Effector CD8-positive, alpha-beta T cell (primary cell): ENCODE results near the gene UPK3BL2.
"Not testable (repeated sequence)": the region's sequence is repeated elsewhere in the genome, so short reads cannot be mapped to it uniquely, and the experiment has no call there.

Experiments
- DNase-seq: peaks from one replicate; lab custom pipeline; 2025; lab: John Stamatoyannopoulos, UW

Gene UPK3BL2

DNA sequence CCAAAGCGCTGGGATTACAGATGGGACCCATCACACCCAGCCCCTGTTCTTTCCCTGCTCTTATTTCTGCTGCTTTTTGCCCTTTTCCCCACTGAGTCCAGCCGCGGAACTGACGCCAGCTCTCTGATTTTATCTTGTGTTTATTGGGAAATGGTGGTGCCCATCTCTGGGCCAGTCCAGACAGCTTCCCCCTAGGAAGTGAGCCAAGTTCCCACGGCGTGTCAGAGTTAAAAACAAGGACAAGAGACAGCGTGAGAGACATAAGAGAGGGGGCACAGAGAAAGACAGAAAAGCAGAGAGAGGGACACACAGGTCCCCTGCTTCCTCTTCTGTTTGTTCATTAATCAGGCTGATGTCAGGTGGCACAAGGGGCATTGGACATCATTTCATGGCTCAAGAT lies 11.9 kb downstream of the UPK3BL2 start:
- DNase-seq: not testable (repeated sequence)

GRCh38 chr7:102527822-102528793 lies 15.4 kb downstream of the UPK3BL2 start:
- not testable (repeated sequence) for DNase-seq

GRCh38 chr7:102527182-102527581 lies 16.3 kb downstream of the UPK3BL2 start:
- DNase-seq: not testable (repeated sequence)

- not testable (repeated sequence) for DNase-seq
Measured at GRCh38 chr7:102524803-102525202, 18.7 kb downstream of the UPK3BL2 start.

GRCh38 chr7:102520797-102521196 lies 22.7 kb downstream of the UPK3BL2 start:
- DNase-seq: not testable (repeated sequence)

DNA sequence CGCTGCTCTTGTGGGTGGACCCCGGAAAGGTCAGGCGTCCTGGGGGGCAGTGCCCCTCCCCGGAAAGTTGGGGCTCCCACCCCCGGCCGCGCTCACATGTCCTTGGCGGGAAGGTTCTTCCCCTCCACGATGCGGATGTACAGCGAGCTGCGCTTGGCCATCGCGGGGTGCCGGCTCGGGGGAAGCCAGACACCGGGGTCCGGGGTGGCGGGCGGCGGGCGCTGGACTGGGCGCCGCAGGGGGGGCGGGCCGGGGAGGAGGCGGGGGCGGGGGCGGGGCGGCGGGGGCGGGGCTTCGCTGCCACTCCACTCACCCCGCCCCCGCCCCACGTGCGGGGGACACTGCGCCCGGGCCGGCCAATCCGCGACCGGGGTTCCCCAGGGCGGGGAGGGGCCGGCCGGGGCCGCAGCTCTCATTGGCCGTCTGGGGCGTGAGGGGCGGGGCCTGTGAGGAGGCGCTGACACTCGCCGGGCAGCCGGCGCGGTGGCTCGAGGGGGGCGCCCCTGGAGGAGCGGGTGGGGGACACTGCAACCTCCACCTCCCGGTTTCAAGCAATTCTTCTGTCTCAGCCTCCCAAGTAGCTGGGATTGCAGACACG lies 25.8 kb downstream of the UPK3BL2 start, which contains the start of gene RASA4B:
TSS of gene RASA4B (minus strand) at position 228 of the 598 bp plus-strand sequence. CDS start at position 161, 67 bp downstream.
- DNase-seq: not testable (repeated sequence)

DNA sequence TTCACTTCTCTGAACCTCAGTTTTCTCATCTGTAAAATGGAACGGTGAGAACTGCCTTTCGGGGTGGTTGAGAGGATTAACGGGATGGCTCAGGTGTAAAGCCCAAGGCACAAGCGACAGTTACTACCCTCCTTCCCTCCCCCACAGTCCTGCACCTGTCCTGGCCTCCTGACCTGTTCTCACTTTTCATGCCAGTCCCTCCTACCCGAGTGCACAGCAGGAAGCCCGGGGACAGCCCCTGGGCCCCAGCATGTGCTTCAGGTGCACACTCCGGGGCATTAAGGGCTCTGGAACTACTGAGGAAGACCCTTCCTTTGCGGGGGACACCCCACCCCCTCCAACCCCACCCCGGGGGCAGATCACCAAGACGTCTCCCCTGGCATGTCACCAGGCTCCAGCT lies 26.5 kb downstream of the UPK3BL2 start:
- not testable (repeated sequence) for DNase-seq

- DNase-seq: not testable (repeated sequence)
Measured at GRCh38 chr7:102515889-102516288, 27.6 kb downstream of the UPK3BL2 start.

GRCh38 chr7:102514881-102515721 lies 28.4 kb downstream of the UPK3BL2 start:
- DNase-seq: not testable (repeated sequence)

DNA sequence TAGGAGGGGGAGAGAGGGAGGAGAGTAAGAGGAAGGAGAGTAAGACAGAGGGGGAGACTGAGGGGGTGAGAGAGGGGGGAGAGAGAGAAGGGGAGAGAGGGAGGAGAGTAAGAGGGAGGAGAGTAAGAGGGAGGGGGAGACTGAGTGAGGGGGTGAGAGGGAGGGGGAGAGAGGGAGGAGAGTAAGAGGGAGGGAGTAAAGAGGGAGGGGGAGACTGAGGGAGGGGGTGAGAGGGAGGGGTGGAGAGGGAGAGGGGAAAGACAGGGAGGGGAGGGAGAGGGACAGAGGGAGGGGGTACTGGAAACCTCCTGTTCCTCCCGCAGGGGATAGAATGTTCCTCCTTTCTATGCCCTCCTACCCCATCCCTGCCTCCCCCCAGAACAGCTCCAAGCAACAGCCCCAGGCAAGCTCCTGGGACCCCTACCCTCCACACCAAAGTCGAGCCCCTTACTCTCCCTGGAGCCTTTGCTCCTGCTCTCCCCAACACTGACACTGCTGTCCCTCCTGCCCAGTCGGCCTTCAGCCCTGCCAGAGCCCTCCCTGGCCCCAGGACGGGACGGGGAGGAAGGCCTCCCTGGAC lies 30.8 kb downstream of the UPK3BL2 start:
- DNase-seq: not testable (repeated sequence)

DNA sequence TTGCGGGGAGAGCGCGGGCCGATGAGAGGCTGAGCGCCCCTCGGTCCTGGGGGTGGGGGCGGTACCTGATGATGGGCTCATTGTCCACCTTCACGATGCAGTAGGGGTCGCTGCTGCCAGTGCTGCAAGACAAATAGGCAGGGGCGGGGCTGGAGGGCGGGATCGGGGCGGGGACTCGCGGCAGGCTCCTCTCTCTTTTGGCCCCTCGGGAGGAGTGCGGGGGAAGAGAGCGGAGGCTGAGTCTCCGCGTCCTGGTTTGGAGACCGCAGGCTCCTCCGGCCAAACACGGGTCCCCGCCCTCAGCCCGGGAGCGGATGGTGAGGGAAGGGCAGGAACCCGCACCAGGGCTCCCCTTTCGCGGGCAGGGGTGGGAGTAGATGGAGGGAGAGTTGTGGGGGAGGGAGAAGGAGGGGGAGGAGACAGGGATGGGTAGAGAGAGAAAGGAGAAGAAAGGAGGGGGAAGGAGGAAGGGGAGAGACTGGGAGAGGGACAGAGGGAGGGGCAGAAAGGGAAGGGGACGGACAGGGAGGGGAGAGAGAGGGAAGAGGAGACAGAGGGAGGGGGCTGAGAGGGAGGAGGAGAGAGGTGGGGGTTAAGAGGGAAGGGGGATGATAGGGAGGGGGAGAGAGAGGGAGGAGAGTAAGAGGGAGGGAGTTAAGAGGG lies 31.5 kb downstream of the UPK3BL2 start:
- DNase-seq: not testable (repeated sequence)

DNA sequence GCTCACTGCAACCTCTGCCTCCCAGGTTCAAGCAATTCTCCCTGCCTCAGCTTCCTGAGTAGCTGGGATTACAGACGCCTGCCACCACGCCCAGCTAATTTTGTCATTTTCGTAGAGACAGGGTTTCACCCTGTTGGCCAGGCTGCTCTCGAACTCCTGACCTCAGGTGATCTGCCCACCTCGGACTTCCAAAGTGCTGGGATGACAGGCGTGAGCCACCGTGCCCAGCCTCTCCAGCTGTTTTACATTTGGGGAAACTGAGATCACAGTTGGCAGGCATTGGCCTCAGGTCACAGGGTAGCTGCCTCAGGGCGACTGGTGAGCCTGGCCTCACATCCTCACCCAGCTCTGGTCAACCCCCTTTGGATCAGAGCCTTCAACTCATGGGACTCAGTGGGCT lies 32.9 kb downstream of the UPK3BL2 start:
- not testable (repeated sequence) for DNase-seq

- DNase-seq: not testable (repeated sequence)
Measured at GRCh38 chr7:102507410-102508088, 35.9 kb downstream of the UPK3BL2 start.

- DNase-seq: not testable (repeated sequence)
Measured at GRCh38 chr7:102505298-102506185, 38.0 kb downstream of the UPK3BL2 start.

- DNase-seq: not testable (repeated sequence)
Measured at GRCh38 chr7:102503141-102503540, 40.4 kb downstream of the UPK3BL2 start.

GRCh38 chr7:102498321-102498720 lies 45.2 kb downstream of the UPK3BL2 start:
- DNase-seq: not testable (repeated sequence)

DNA sequence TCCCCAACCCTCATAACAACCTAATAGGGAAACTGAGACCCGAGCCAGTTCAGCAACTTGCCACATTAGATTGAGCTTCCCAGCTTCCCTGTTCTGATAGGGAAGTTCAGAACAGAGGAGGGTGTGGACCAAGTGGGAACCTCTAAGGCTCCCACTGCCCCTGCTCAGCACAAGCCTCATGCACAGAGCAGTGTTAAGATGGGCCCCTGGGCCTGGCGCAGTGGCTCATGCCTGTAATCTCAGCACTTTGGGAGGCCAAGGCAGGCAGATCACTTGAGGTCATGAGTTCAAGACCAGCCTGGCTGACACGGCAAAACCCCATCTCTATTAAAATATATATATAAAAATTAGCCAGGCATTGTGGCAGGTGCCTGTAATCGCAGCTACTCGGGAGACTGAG lies 46.2 kb downstream of the UPK3BL2 start:
- not testable (repeated sequence) for DNase-seq

GRCh38 chr7:102496861-102497260 lies 46.6 kb downstream of the UPK3BL2 start:
- DNase-seq: not testable (repeated sequence)

- not testable (repeated sequence) for DNase-seq
Measured at GRCh38 chr7:102494473-102495149, 48.9 kb downstream of the UPK3BL2 start.
